SK-MEL-5 (cell line): ENCODE data around the gene ORMDL2. TPM values are rescaled to one million over a fixed set of nuclear protein-coding genes. Genes with fewer than 3 reads are reported as not detected.

Experiments used
- DNase-seq: peaks from one replicate; pipeline ENCODE4 v3.0.0-alpha.2; 2016; ENCODE audit warnings: low read depth, low spot score
- in situ Hi-C: cut with HindIII; loops from 2 replicates; pipeline ENCODE4 v1.10.0; 2016; ENCODE audit warnings: low sequenced_read_pairs, high pct_unique_total_duplicates, low pct_unique_long_range_greater_than_20kb
- polyA plus RNA-seq, 2 experiments: library from polyadenylated mRNA; depleted of rRNA; stranded (reverse); fragments of >200 nt; gene quantifications; 2 replicates each; pipeline ENCODE4 v1.2.3, GENCODE V29; 2015
- total RNA-seq: library from RNA; depleted of rRNA; stranded (reverse); fragments of >200 nt; shearing (Covaris generic); gene quantifications from 2 replicates; pipeline ENCODE4 v1.2.3, GENCODE V29; 2014; rRNA removed

The ORMDL2 gene, protein sequence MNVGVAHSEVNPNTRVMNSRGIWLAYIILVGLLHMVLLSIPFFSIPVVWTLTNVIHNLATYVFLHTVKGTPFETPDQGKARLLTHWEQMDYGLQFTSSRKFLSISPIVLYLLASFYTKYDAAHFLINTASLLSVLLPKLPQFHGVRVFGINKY
- total RNA-seq = 51.7 and 52.2 TPM in 2 replicates
- polyA plus RNA-seq (2015; cell fraction: cytosol; rRNA removed) = 10.4 and 20.6 TPM in 2 replicates
- polyA plus RNA-seq (2015; cell fraction: nucleus; rRNA removed) = 7.3 and 14.6 TPM in 2 replicates

GRCh38 chr12:55817345-55818139, at the start of gene ORMDL2, which contains the start of gene SARNP:
Gene ORMDL2, plus strand, starts transcription at chr12:55818041. Its CDS starts 959 bp downstream, at chr12:55819000.
Gene SARNP, minus strand, starts transcription at chr12:55817724. Its CDS starts 23 bp downstream, at chr12:55817701.
- in situ Hi-C loops = no loop called here
- DNase-seq = peak; percentile 100

- no peak for DNase-seq
- in situ Hi-C loops = no loop called here
These were observed 46.1 kb upstream of the ORMDL2 start for GRCh38 chr12:55771736-55772135.

GRCh38 chr12:55777856-55778255, 40.0 kb upstream of the ORMDL2 start:
- DNase-seq = no peak
- in situ Hi-C loops = no loop called here

DNA sequence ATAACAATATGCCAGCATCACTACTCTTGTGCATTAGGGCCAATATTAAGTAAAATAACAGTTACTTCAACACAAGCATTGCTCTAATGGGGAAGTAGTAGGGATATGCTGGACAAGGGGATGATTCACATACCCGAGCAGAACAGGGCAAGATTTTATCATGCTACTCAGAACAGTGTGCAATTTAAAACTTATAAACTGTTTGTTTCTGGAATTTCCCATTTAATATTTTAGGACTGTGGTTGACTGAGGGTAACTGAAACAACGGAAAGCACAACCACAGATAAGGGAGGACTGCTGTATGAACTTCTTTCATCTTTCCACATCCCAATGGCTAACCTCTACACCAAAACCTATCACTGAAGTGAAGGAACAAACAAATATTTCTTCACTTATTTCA, 37.2 kb upstream of the ORMDL2 start:
- no peak for DNase-seq
- in situ Hi-C loops = no loop called here

DNA sequence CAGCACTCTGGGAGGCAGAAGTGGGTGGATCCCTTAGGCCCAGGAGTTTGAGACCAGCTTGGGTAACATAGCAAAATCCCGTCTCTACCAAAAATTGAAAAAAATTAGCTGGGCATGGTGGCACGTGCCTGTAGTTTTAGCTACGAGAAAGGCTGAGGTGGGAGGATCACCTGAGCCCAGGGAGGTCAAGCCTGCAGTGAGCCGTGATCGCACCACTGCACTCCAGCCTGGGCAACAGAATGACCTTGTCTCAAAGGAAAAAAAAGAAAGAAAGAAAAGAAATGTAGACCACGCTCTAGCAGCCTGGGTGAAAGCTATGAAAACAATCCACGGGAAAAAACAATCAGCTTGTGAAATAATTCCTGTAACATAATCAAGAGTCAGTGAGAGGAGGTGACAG, 29.3 kb upstream of the ORMDL2 start:
- DNase-seq = no peak
- in situ Hi-C loops = no loop called here

DNA sequence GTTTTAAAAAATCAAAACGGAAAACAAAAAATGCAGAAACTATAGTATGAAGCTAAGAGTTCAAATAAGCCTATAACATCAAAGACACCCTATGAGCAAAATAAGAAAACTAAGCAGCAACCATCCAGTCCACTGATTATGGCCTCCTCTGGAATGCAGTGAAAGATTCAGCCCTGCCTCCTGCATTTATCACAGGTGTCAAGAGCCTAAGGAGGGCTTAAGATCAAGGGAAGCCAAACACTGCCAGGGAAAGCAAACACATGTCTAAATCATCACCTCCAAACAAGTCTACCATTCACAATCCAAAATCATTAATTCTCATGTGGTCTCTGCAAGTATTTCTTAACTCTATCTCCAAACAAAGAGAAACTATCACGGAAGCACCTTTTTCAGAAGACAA, 28.7 kb upstream of the ORMDL2 start:
- no peak for DNase-seq
- in situ Hi-C loops = no loop called here

DNA sequence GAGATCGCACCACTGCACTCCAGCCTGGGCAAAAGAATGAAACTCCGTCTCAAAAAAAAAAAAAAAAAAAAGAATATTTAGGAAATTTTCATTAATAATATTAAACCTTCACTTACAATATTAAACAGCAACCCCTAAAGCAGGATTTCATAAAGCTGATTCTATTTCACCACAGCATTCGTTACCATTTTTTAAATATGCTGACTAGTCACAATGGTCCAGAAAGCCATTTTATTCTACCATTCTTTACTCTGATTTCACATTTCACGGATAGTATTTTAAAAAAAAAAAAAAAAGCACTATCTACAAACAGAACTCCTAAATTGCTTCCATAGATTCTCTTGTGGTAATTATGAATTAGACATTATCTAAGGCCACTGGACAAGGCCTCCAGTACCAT, 27.9 kb upstream of the ORMDL2 start:
- no peak for DNase-seq
- in situ Hi-C loops = no loop called here

- in situ Hi-C loops = no loop called here
- no peak for DNase-seq
These were observed 21.9 kb upstream of the ORMDL2 start for GRCh38 chr12:55795950-55796349.

- in situ Hi-C loops = no loop called here
- peak; percentile 72 for DNase-seq
These were observed 20.8 kb upstream of the ORMDL2 start for GRCh38 chr12:55797068-55797467.

DNA sequence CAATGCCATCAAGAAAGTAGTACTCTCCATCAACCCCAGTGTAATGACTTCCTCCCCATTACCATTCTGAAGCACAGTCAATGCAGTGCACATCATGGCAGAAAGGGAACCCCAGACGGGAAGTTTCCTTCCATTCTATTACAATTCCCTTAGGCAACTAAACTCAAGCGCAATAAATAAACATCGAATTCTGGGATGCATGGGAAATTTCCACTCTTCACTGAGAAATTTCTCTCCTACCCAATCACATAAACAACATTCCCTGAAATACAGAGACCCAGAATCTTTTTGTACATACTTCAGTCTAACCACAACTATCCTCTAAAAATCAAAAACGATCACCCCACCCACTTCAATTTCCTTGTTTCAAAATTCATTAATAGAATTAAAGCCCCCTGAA, 20.3 kb upstream of the ORMDL2 start:
- DNase-seq = no peak
- in situ Hi-C loops = no loop called here

DNA sequence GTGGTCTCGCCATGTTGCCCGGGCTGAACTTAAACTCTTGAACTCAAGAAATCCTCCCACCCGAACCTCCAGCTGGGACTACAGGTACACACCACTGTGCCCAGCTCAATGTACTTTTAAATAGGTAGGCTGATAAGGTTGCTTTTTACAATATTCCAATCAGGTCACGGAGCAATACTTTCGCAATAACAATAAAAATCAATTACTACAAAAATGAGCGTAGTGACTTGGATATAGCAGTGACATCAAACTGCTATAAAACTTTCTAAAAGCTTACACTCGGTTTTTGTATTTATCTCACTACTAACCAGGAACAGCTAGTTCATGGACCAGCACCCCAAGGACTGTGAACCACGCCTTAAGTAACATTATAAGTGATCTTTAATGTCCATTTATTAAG, 10.9 kb upstream of the ORMDL2 start:
- in situ Hi-C loops = no loop called here
- no peak for DNase-seq

DNA sequence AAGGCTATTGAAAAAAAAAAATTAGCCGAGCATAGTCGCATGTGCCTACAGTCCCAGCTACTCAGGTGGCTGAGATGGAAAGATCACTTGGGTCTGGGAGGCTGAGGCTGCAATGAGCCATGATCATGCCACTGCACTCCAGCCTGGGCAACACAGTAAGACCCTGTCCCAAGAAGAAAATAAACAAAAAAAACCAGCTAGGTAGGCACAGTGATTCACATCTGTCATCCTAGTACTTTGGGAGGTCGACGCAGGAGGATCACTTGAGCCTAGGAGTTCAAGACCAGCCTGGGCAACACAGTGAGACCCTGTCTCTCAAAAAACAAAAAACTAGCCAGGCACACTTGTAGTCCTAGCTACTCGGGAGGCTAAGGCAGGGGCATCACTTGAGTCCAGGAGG, 8.6 kb upstream of the ORMDL2 start:
- in situ Hi-C loops = no loop called here
- no peak for DNase-seq

GRCh38 chr12:55812088-55812487, 5.8 kb upstream of the ORMDL2 start:
- DNase-seq = no peak
- in situ Hi-C loops = no loop called here

GRCh38 chr12:55814257-55814656, 3.6 kb upstream of the ORMDL2 start:
- in situ Hi-C loops = no loop called here
- DNase-seq = no peak

GRCh38 chr12:55815473-55815872, 2.4 kb upstream of the ORMDL2 start:
- in situ Hi-C loops = no loop called here
- no peak for DNase-seq

- in situ Hi-C loops = no loop called here
These were observed 928 bp upstream of the ORMDL2 start for GRCh38 chr12:55816881-55817344.

GRCh38 chr12:55818140-55818728, 393 bp downstream of the ORMDL2 start:
- DNase-seq = no peak
- in situ Hi-C loops = no loop called here

More at GRCh38 chr12:55816881-55817344, 928 bp upstream of the ORMDL2 start:
- DNase-seq = peak; percentile 35

DNA sequence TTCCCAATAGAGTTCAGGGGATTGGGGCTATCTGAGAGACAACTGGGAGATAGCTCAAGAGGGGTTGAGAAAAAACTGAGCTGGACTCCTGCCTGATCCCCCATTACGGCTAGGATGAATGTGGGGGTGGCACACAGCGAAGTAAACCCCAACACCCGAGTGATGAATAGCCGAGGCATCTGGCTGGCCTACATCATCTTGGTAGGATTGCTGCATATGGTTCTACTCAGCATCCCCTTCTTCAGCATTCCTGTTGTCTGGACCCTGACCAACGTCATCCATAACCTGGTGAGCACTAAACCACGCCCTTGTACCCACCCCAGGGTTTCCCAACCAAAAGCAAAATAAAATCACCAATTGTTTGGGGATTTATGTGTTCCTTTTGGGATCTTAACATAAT, 1.0 kb downstream of the ORMDL2 start:
- in situ Hi-C loops = no loop called here
- DNase-seq = no peak
